Measurements from ENCODE around the gene RUNX2.
"Not testable (repeated sequence)": the region's sequence is repeated elsewhere in the genome, so short reads cannot be mapped to it uniquely, and the experiment has no call there.

The RUNX2 gene

DNA sequence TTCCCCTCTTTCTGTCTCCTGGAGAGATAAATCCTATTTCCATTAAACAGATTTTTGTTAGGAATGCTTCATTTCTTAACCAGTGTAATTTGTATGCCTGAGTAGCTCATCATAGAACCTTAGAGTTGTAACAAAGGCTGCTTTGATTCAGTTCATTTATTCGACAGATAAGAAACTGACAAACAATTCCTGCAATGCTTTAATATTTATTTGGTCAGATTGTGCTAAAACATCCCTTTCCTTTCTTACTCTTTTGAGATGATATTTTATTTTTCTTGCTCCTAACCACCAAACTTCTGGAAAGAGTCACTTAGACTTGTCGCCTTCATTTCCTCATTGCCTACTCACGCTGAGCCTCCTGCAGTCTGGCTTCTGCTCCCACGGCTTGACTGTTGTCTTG lies 138.6 kb downstream of the RUNX2 start:
- WGBS (ENCODE audit: extremely low coverage, insufficient coverage, insufficient read length), result no CpG with 5 or more reads among the region's 4 CpGs
- no peak overlapping the region for H2AK5ac ChIP-seq (ENCODE audit: low read length)
- H3K4me3 ChIP-seq (ENCODE audit: low read depth, low read length), result no peak overlapping the region
- H4K8ac ChIP-seq (ENCODE audit: low read depth, low read length), result no peak overlapping the region
- H3K79me1 ChIP-seq (ENCODE audit: low read length), result no peaks in the 10 kb centered on the region
- no peak overlapping the region for H2AFZ ChIP-seq (ENCODE audit: insufficient read depth, low read length, poor library complexity)
- H3K9me3 ChIP-seq (ENCODE audit: insufficient read depth, low read depth, low read length), result no peaks in the 10 kb centered on the region
- H3K36me3 ChIP-seq (ENCODE audit: control insufficient read depth in 1 of 2, insufficient read depth in 2 of 2, low read length in 2 of 2), result no peaks in the 10 kb centered on the region
- H3K4ac ChIP-seq (ENCODE audit: low read depth, low read length), result no peak overlapping the region
- H2BK120ac ChIP-seq (ENCODE audit: insufficient read depth, low read length, poor library complexity), result no peak overlapping the region
- H3K4me1 ChIP-seq (ENCODE audit: control insufficient read depth in 1 of 2, insufficient read depth in 2 of 2, low read length in 2 of 2), result no peaks in the 10 kb centered on the region
- H2BK5ac ChIP-seq (ENCODE audit: low read depth, low read length, poor library complexity), result no peak overlapping the region
- no peak overlapping the region for H2BK12ac ChIP-seq (ENCODE audit: low read length)
- no peak overlapping the region for H4K91ac ChIP-seq (ENCODE audit: low read depth, low read length)
- no peaks in the 10 kb centered on the region for H3K79me2 ChIP-seq (ENCODE audit: control insufficient read depth, insufficient read depth, low read length, poor library complexity)
- no peak overlapping the region for H4K12ac ChIP-seq (ENCODE audit: low read depth, low read length)
- H3K18ac ChIP-seq (ENCODE audit: low read length), result no peak overlapping the region
- no peak overlapping the region for H3K9ac ChIP-seq (ENCODE audit: low read length)
- no peaks in the 10 kb centered on the region for H3K27me3 ChIP-seq (ENCODE audit: insufficient read depth, low read length)
- no peak overlapping the region for H3K4me2 ChIP-seq (ENCODE audit: low read length)
- H3K27ac ChIP-seq (ENCODE audit: low read depth, low read length), result no peak overlapping the region
- no peak overlapping the region for H3K14ac ChIP-seq (ENCODE audit: low read length)
- no peak for DNase-seq
- H3K23ac ChIP-seq (ENCODE audit: low read length), result no peak overlapping the region

DNA sequence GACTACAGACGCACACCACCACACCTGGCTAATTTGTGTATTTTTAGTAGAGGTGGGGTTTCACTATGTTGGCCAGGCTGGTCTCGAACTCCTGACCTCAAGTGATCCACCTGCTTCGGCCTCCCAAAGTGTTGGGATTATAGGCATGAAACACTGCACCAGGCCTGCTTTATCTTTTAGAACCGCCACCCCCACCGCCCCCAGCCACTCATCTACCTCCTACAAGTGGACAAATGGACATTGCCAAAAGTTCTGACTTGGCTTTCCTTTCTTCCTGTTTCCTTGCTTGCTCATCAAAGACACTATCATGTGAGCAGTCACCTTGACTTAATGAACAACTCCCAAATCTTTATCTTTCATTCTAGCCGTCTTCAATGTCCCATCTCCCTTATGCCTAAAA lies 139.3 kb downstream of the RUNX2 start:
- WGBS (ENCODE audit: extremely low coverage, insufficient coverage, insufficient read length), result no CpG with 5 or more reads among the region's 6 CpGs
- not testable (repeated sequence) for H2BK120ac ChIP-seq (ENCODE audit: insufficient read depth, low read length, poor library complexity)

DNA sequence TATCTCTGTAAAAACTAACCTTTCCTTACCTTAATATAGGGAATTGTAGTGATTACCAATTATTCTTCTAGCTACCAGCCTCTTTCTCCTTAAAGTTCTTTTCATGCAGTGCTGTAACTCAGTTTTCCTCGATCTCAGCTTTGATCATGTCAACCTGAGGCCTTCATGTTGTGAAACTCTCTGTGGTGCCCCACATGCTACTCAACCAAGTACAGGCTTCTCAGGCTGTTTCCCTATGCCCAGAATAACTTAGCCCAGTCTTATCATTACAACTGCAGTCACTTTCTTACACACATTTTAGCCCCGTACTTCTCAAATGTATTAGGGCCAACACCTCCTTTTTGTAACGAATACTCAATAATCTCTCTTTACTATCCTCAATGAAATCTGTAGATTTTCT lies 139.7 kb downstream of the RUNX2 start:
- H3K9ac ChIP-seq (ENCODE audit: low read length), result no peak overlapping the region
- H3K4me2 ChIP-seq (ENCODE audit: low read length), result no peak overlapping the region
- H2BK120ac ChIP-seq (ENCODE audit: insufficient read depth, low read length, poor library complexity), result no peak overlapping the region
- H2AFZ ChIP-seq (ENCODE audit: insufficient read depth, low read length, poor library complexity), result no peak overlapping the region
- no peak overlapping the region for H3K27ac ChIP-seq (ENCODE audit: low read depth, low read length)
- WGBS (ENCODE audit: extremely low coverage, insufficient coverage, insufficient read length), result no CpG with 5 or more reads among the region's 3 CpGs
- H4K8ac ChIP-seq (ENCODE audit: low read depth, low read length), result no peak overlapping the region
- no peak overlapping the region for H3K4me3 ChIP-seq (ENCODE audit: low read depth, low read length)
- H3K4me1 ChIP-seq (ENCODE audit: control insufficient read depth in 1 of 2, insufficient read depth in 2 of 2, low read length in 2 of 2), result no peaks in the 10 kb centered on the region
- no peak overlapping the region for H3K23ac ChIP-seq (ENCODE audit: low read length)
- no peak overlapping the region for H3K18ac ChIP-seq (ENCODE audit: low read length)
- no peaks in the 10 kb centered on the region for H3K36me3 ChIP-seq (ENCODE audit: control insufficient read depth in 1 of 2, insufficient read depth in 2 of 2, low read length in 2 of 2)
- no peaks in the 10 kb centered on the region for H3K79me1 ChIP-seq (ENCODE audit: low read length)
- H3K27me3 ChIP-seq (ENCODE audit: insufficient read depth, low read length), result no peaks in the 10 kb centered on the region
- no peak overlapping the region for H3K14ac ChIP-seq (ENCODE audit: low read length)
- no peak overlapping the region for H2BK5ac ChIP-seq (ENCODE audit: low read depth, low read length, poor library complexity)
- H4K12ac ChIP-seq (ENCODE audit: low read depth, low read length), result no peak overlapping the region
- no peaks in the 10 kb centered on the region for H3K79me2 ChIP-seq (ENCODE audit: control insufficient read depth, insufficient read depth, low read length, poor library complexity)
- DNase-seq, result no peak
- no peak overlapping the region for H2BK12ac ChIP-seq (ENCODE audit: low read length)
- no peak overlapping the region for H4K91ac ChIP-seq (ENCODE audit: low read depth, low read length)
- no peak overlapping the region for H2AK5ac ChIP-seq (ENCODE audit: low read length)
- H3K4ac ChIP-seq (ENCODE audit: low read depth, low read length), result no peak overlapping the region
- H3K9me3 ChIP-seq (ENCODE audit: insufficient read depth, low read depth, low read length), result no peaks in the 10 kb centered on the region

More for the DNA sequence above, 139.3 kb downstream of the RUNX2 start:
- H3K9ac ChIP-seq (ENCODE audit: low read length); H4K91ac ChIP-seq (ENCODE audit: low read depth, low read length); H3K18ac ChIP-seq (ENCODE audit: low read length); H3K4me3 ChIP-seq (ENCODE audit: low read depth, low read length); H4K8ac ChIP-seq (ENCODE audit: low read depth, low read length); H3K9me3 ChIP-seq (ENCODE audit: insufficient read depth, low read depth, low read length); H2AFZ ChIP-seq (ENCODE audit: insufficient read depth, low read length, poor library complexity); DNase-seq; H3K14ac ChIP-seq (ENCODE audit: low read length); H2BK5ac ChIP-seq (ENCODE audit: low read depth, low read length, poor library complexity); H3K79me2 ChIP-seq (ENCODE audit: control insufficient read depth, insufficient read depth, low read length, poor library complexity); H4K12ac ChIP-seq (ENCODE audit: low read depth, low read length); H3K36me3 ChIP-seq (ENCODE audit: control insufficient read depth in 1 of 2, insufficient read depth in 2 of 2, low read length in 2 of 2); H2AK5ac ChIP-seq (ENCODE audit: low read length); H3K23ac ChIP-seq (ENCODE audit: low read length); H3K79me1 ChIP-seq (ENCODE audit: low read length); H3K4ac ChIP-seq (ENCODE audit: low read depth, low read length); H3K27ac ChIP-seq (ENCODE audit: low read depth, low read length); H3K27me3 ChIP-seq (ENCODE audit: insufficient read depth, low read length); H3K4me2 ChIP-seq (ENCODE audit: low read length); H2BK12ac ChIP-seq (ENCODE audit: low read length); H3K4me1 ChIP-seq (ENCODE audit: control insufficient read depth in 1 of 2, insufficient read depth in 2 of 2, low read length in 2 of 2): not testable (repeated sequence)

DNA sequence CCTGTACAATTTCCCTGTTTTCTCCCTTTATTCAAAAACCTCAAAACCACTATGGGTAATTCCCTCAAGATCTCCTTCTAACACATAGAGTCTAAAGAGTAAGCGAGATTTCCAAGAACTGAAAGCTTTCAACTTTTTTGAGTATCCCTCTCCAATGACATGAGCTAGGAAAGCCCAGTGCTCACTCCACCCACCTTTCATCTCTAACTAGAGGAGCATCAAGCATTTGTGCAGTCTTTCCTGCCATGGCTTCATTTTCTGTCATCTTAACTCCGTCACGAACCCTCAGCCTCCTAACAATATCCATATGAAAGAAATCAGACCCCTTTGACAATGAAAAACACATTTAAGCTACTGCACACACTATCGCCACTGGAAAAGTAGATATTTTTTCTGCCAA lies 141.5 kb downstream of the RUNX2 start:
- no peaks in the 10 kb centered on the region for H3K79me1 ChIP-seq (ENCODE audit: low read length)
- no peaks in the 10 kb centered on the region for H3K36me3 ChIP-seq (ENCODE audit: control insufficient read depth in 1 of 2, insufficient read depth in 2 of 2, low read length in 2 of 2)
- H2AFZ ChIP-seq (ENCODE audit: insufficient read depth, low read length, poor library complexity), result no peak overlapping the region
- WGBS (ENCODE audit: extremely low coverage, insufficient coverage, insufficient read length), result no CpG with 5 or more reads among the region's 4 CpGs
- no peak overlapping the region for H2BK12ac ChIP-seq (ENCODE audit: low read length)
- H3K4me1 ChIP-seq (ENCODE audit: control insufficient read depth in 1 of 2, insufficient read depth in 2 of 2, low read length in 2 of 2), result no peaks in the 10 kb centered on the region
- no peak overlapping the region for H3K23ac ChIP-seq (ENCODE audit: low read length)
- no peak for DNase-seq
- H3K18ac ChIP-seq (ENCODE audit: low read length), result no peak overlapping the region
- no peak overlapping the region for H4K91ac ChIP-seq (ENCODE audit: low read depth, low read length)
- no peaks in the 10 kb centered on the region for H3K27me3 ChIP-seq (ENCODE audit: insufficient read depth, low read length)
- no peak overlapping the region for H2BK120ac ChIP-seq (ENCODE audit: insufficient read depth, low read length, poor library complexity)
- H3K4me3 ChIP-seq (ENCODE audit: low read depth, low read length), result no peak overlapping the region
- H3K4me2 ChIP-seq (ENCODE audit: low read length), result no peak overlapping the region
- H3K4ac ChIP-seq (ENCODE audit: low read depth, low read length), result no peak overlapping the region
- no peak overlapping the region for H3K9ac ChIP-seq (ENCODE audit: low read length)
- no peak overlapping the region for H3K14ac ChIP-seq (ENCODE audit: low read length)
- H3K9me3 ChIP-seq (ENCODE audit: insufficient read depth, low read depth, low read length), result no peaks in the 10 kb centered on the region
- no peak overlapping the region for H4K8ac ChIP-seq (ENCODE audit: low read depth, low read length)
- no peaks in the 10 kb centered on the region for H3K79me2 ChIP-seq (ENCODE audit: control insufficient read depth, insufficient read depth, low read length, poor library complexity)
- H4K12ac ChIP-seq (ENCODE audit: low read depth, low read length), result no peak overlapping the region
- H3K27ac ChIP-seq (ENCODE audit: low read depth, low read length), result no peak overlapping the region
- no peak overlapping the region for H2BK5ac ChIP-seq (ENCODE audit: low read depth, low read length, poor library complexity)
- H2AK5ac ChIP-seq (ENCODE audit: low read length), result no peak overlapping the region

Data from trophoblast cell (in vitro differentiated cells and primary cell).